HepG2 (cell line): ENCODE measurements around the gene TLL2.
A peak's percentile ranks its signal among the peaks of the same experiment; 100 is the strongest.

Experiments used
- DPF2 ChIP-seq: sonication (generic); formaldehyde crosslinking; IDR thresholded peaks from 2 replicates; pipeline ENCODE4 v1.4.0; 2020; ENCODE audit warnings: mild to moderate bottlenecking, low read depth, missing genetic modification reagents, borderline replicate concordance
- EZH2 ChIP-seq: conservative IDR thresholded peaks from 2 replicates; pipeline ENCODE4 v1.6.1; 2012; ENCODE audit warnings: mild to moderate bottlenecking, low read depth, low read length, moderate library complexity
- FOSL2 ChIP-seq: sonication (generic); formaldehyde crosslinking; IDR thresholded peaks from 2 replicates; pipeline ENCODE4 v1.4.0; 2020; ENCODE audit warnings: missing genetic modification reagents
- GABPA ChIP-seq, 2 experiments: IDR thresholded peaks; 2 replicates each; pipeline ENCODE4 v1.6.1; 2011 to 2016; ENCODE audit warnings: low read depth in 2 of 2, low read length in 1 of 2, missing biosample characterization in 1 of 2, missing genetic modification characterization in 1 of 2
- NFE2L2 ChIP-seq: fragments of 150-350 bp; IDR thresholded peaks from 2 replicates; pipeline ENCODE4 v1.6.1; 2014; ENCODE audit warnings: low read length
- NFIB ChIP-seq: sonication (generic); formaldehyde crosslinking; IDR thresholded peaks from 2 replicates; pipeline ENCODE4 v1.9.0; 2021; ENCODE audit warnings: missing genetic modification reagents, mild to moderate bottlenecking, borderline replicate concordance
- NFIC ChIP-seq: IDR thresholded peaks from 2 replicates; pipeline ENCODE4 v1.6.1; 2012; ENCODE audit warnings: mild to moderate bottlenecking, low read length, inconsistent platforms
- TCF7 ChIP-seq: sonication (generic); IDR thresholded peaks from 2 replicates; pipeline ENCODE4 v1.6.1; 2016; ENCODE audit warnings: antibody characterized with exemption, low read depth
- YY1 ChIP-seq: IDR thresholded peaks from 2 replicates; pipeline ENCODE4 v1.6.1; 2011; ENCODE audit warnings: low read length, low read depth, moderate library complexity, mild to moderate bottlenecking; ENCODE audit not compliant: insufficient read depth, insufficient replicate concordance
- ZNF460 ChIP-seq: sonication (generic); formaldehyde crosslinking; IDR thresholded peaks from 2 replicates; pipeline ENCODE4 v1.5.1; 2020; ENCODE audit warnings: missing genetic modification reagents, mild to moderate bottlenecking, borderline replicate concordance
- ZNF550 ChIP-seq: sonication (generic); formaldehyde crosslinking; IDR thresholded peaks from 2 replicates; pipeline ENCODE4 v1.4.0; 2020; ENCODE audit warnings: mild to moderate bottlenecking, missing genetic modification reagents, borderline replicate concordance
- TF ChIP-seq, protein P1 (sequence below): sonication (generic); formaldehyde crosslinking; IDR thresholded peaks from 2 replicates; pipeline ENCODE4 v1.5.0; 2020; ENCODE audit warnings: mild to moderate bottlenecking, missing genetic modification reagents, moderate library complexity
- TF ChIP-seq, protein P2 (sequence below): sonication (generic); formaldehyde crosslinking; IDR thresholded peaks from 2 replicates; pipeline ENCODE4 v1.4.0; 2020; ENCODE audit warnings: missing genetic modification reagents

DNA sequence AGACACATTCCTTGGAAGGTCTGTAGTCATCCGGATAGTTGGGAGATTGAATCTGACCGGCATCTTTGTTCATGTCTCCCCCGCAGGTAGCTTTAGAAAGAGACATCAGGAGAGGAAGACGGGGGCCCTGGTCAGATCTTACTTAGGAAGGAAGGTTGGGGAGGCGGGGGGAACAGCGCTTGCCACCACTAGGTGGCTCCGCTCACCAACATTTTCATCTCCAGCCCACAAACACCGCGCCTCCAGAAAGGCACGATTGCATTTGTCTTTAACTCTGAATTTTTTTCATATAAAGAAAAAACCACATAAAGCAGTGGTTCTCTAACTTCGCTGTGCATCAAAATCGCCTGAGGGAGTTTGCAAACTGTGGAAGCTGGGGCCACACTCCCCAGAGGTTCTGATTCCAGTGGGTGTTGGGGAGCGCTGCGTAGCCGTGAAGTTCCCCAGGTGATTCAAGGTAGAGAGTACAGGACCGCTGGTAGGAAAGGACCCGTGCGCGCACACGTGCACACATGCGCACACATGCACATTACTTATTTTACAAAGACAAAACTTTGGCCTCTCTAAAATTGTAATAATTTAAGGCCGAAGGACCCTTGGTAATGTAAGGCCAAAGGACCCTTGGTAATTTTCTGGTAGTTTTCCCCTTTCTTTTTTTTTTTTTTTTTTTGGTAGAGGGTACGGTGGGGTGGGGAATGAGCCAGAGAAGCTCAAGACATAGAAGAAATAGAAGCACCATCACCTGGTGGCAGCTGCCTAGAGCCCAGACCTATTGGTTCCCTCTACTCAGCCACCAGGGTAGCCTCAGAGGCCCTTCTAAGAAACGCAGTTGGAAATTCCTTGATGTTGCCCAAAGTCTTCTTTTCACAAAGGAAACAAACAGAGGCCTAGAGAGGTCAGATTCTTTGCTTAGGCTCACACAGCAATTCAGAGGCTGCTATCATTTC is 117.5 kb downstream of the TLL2 start:
- TF ChIP-seq, protein P1, sequence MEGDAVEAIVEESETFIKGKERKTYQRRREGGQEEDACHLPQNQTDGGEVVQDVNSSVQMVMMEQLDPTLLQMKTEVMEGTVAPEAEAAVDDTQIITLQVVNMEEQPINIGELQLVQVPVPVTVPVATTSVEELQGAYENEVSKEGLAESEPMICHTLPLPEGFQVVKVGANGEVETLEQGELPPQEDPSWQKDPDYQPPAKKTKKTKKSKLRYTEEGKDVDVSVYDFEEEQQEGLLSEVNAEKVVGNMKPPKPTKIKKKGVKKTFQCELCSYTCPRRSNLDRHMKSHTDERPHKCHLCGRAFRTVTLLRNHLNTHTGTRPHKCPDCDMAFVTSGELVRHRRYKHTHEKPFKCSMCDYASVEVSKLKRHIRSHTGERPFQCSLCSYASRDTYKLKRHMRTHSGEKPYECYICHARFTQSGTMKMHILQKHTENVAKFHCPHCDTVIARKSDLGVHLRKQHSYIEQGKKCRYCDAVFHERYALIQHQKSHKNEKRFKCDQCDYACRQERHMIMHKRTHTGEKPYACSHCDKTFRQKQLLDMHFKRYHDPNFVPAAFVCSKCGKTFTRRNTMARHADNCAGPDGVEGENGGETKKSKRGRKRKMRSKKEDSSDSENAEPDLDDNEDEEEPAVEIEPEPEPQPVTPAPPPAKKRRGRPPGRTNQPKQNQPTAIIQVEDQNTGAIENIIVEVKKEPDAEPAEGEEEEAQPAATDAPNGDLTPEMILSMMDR: peak; percentile 84
- TF ChIP-seq NFIC: no peak
- no peak for TF ChIP-seq FOSL2
- TF ChIP-seq ZNF550 (CRISPR knock-in tag): no peak
- TF ChIP-seq EZH2: no peak; the same call in 1 of the 2 replicates
- TF ChIP-seq ZNF460 (CRISPR knock-in tag): no peak
- TF ChIP-seq TCF7: no peak
- no peak for TF ChIP-seq DPF2 (CRISPR knock-in tag)
- TF ChIP-seq NFIB (CRISPR knock-in tag): no peak
- TF ChIP-seq, protein P2, sequence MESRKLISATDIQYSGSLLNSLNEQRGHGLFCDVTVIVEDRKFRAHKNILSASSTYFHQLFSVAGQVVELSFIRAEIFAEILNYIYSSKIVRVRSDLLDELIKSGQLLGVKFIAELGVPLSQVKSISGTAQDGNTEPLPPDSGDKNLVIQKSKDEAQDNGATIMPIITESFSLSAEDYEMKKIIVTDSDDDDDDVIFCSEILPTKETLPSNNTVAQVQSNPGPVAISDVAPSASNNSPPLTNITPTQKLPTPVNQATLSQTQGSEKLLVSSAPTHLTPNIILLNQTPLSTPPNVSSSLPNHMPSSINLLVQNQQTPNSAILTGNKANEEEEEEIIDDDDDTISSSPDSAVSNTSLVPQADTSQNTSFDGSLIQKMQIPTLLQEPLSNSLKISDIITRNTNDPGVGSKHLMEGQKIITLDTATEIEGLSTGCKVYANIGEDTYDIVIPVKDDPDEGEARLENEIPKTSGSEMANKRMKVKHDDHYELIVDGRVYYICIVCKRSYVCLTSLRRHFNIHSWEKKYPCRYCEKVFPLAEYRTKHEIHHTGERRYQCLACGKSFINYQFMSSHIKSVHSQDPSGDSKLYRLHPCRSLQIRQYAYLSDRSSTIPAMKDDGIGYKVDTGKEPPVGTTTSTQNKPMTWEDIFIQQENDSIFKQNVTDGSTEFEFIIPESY (CRISPR knock-in tag): no peak
- TF ChIP-seq NFE2L2: no peak
- no peak for TF ChIP-seq GABPA (IDR thresholded peaks at IDR 0.05; ENCODE audit: low read depth, low read length)
- no peak for TF ChIP-seq GABPA (CRISPR knock-in tag; IDR thresholded peaks at IDR 0.05; ENCODE audit: low read depth)
- TF ChIP-seq YY1: no peak
